ENCODE measurements around the gene ACACB. TPM values are rescaled to one million over a fixed set of nuclear protein-coding genes. Genes with fewer than 3 reads are reported as not detected.
A peak's percentile ranks its signal among the peaks of the same experiment; 100 is the strongest.

The ACACB gene
- total and polyA plus RNA-seq, 2 donors from 2014 or later = 13.8 to 56.8 TPM

- H3K36me3 ChIP-seq (ENCODE audit: control insufficient read depth in 2 of 3, insufficient read depth in 3 of 3, low read length in 3 of 3) = peaks cover 2 to 14% (median 6%) of the 10 kb centered on the region in 3 donors
- intact Hi-C loops (cut with DNase I) = no loop called here
- FAIRE-seq (no peak), DNase-seq (no peak)
- peaks cover 4 to 16% (median 12%) of the 10 kb centered on the region in 3 donors for H3K4me1 ChIP-seq (ENCODE audit: control insufficient read depth in 2 of 3, insufficient read depth in 2 of 3, low read depth in 1 of 3, low read length in 3 of 3)
- H3K4me3 ChIP-seq (ENCODE audit: low read length in 3 of 3) = no peak overlapping the region
- no peak for TF ChIP-seq CTCF (IDR thresholded peaks at IDR 0.05; ENCODE audit: borderline replicate concordance, extremely low read depth, insufficient read depth)
- no peaks in the 10 kb centered on the region for H3K27me3 ChIP-seq (ENCODE audit: control insufficient read depth, insufficient read depth, low read length)
- no peak overlapping the region for H3K9ac ChIP-seq (ENCODE audit: low read length in 3 of 3)
- H3K9me3 ChIP-seq (ENCODE audit: control insufficient read depth in 2 of 3, insufficient read depth in 1 of 3, low read length in 3 of 3) = no peaks in the 10 kb centered on the region
- no peak overlapping the region for H3K27ac ChIP-seq (ENCODE audit: low read depth in 2 of 2, low read length in 2 of 2)
These were observed 27.6 kb upstream of the ACACB start for GRCh38 chr12:109088818-109089217.

- FAIRE-seq (no peak), DNase-seq (no peak)
- TF ChIP-seq CTCF (IDR thresholded peaks at IDR 0.05; ENCODE audit: borderline replicate concordance, extremely low read depth, insufficient read depth) = no peak
- intact Hi-C loops (cut with DNase I) = no loop called here
- Histone ChIP-seq H3K27ac (ENCODE audit: low read depth in 2 of 2, low read length in 2 of 2) (no peak overlapping the region), H3K4me3 (ENCODE audit: low read length in 3 of 3) (no peak overlapping the region), H3K9me3 (ENCODE audit: control insufficient read depth in 2 of 3, insufficient read depth in 1 of 3, low read length in 3 of 3) (no peaks in the 10 kb centered on the region), H3K27me3 (ENCODE audit: control insufficient read depth, insufficient read depth, low read length) (no peaks in the 10 kb centered on the region), H3K36me3 (ENCODE audit: control insufficient read depth in 2 of 3, insufficient read depth in 3 of 3, low read length in 3 of 3) (peaks cover 0 to 13% (median 6%) of the 10 kb centered on the region in 3 donors), H3K9ac (ENCODE audit: low read length in 3 of 3) (no peak overlapping the region), H3K4me1 (ENCODE audit: control insufficient read depth in 2 of 3, insufficient read depth in 2 of 3, low read depth in 1 of 3, low read length in 3 of 3) (peaks cover 4 to 13% (median 12%) of the 10 kb centered on the region in 3 donors)
These were observed 26.7 kb upstream of the ACACB start for GRCh38 chr12:109089683-109090082.

- peak in 1 of 5 donors; percentile 25 for DNase-seq
- intact Hi-C loops (cut with DNase I) = no loop called here
- H3K36me3 ChIP-seq (ENCODE audit: control insufficient read depth in 2 of 3, insufficient read depth in 3 of 3, low read length in 3 of 3) = peaks cover 0 to 5% (median 3%) of the 10 kb centered on the region in 3 donors
- H3K27ac ChIP-seq (ENCODE audit: low read depth in 2 of 2, low read length in 2 of 2) = peak overlapping the region in 1 of 2 donors; percentile 70
- no peaks in the 10 kb centered on the region for H3K9me3 ChIP-seq (ENCODE audit: control insufficient read depth in 2 of 3, insufficient read depth in 1 of 3, low read length in 3 of 3)
- TF ChIP-seq CTCF (IDR thresholded peaks at IDR 0.05; ENCODE audit: borderline replicate concordance, extremely low read depth, insufficient read depth) = no peak
- H3K4me1 ChIP-seq (ENCODE audit: control insufficient read depth in 2 of 3, insufficient read depth in 2 of 3, low read depth in 1 of 3, low read length in 3 of 3) = peaks cover 4 to 14% (median 11%) of the 10 kb centered on the region in 3 donors
- no peak for FAIRE-seq
- peak overlapping the region; percentile 72 to 94 (median 93) for H3K4me3 ChIP-seq (ENCODE audit: low read length in 3 of 3)
- peak overlapping the region; percentile 60 to 92 (median 90) for H3K9ac ChIP-seq (ENCODE audit: low read length in 3 of 3)
- H3K27me3 ChIP-seq (ENCODE audit: control insufficient read depth, insufficient read depth, low read length) = no peaks in the 10 kb centered on the region
These were observed 23.8 kb upstream of the ACACB start for GRCh38 chr12:109092497-109093021.
